Liver (tissue), 3 donors: ENCODE measurements around the gene SLC6A2.

Experiments
- ATF3 ChIP-seq: IDR thresholded peaks from 2 replicates; pipeline ENCODE4 v1.6.1; 2016; ENCODE audit warnings: antibody characterized with exemption
- CTCF ChIP-seq: fragments of 150-350 bp; IDR thresholded peaks from 2 replicates; pipeline ENCODE4 v1.5.1; 2017; ENCODE audit warnings: improper control_type of control experiment, low read depth, low read length; ENCODE audit not compliant: missing input control
- FOXA1 ChIP-seq: IDR thresholded peaks from 2 replicates; pipeline ENCODE4 v1.6.1; 2016; ENCODE audit warnings: antibody characterized with exemption
- HNF4A ChIP-seq, 2 donors: conservative IDR thresholded peaks; 2 replicates each; pipeline ENCODE4 v1.6.1; 2016; ENCODE audit warnings: antibody characterized with exemption in 2 of 2, mild to moderate bottlenecking in 2 of 2
- RAD21 ChIP-seq, 2 donors: IDR thresholded peaks; 2 replicates each; pipeline ENCODE4 v1.6.1; 2016; ENCODE audit warnings: antibody characterized with exemption in 2 of 2, mild to moderate bottlenecking in 2 of 2
- REST ChIP-seq: IDR thresholded peaks from 2 replicates; pipeline ENCODE4 v1.6.1; 2016; ENCODE audit warnings: antibody characterized with exemption, mild to moderate bottlenecking
- TAF1 ChIP-seq: conservative IDR thresholded peaks from 2 replicates; pipeline ENCODE4 v1.6.1; 2016; ENCODE audit warnings: antibody characterized with exemption, mild to moderate bottlenecking
- YY1 ChIP-seq: IDR thresholded peaks from 2 replicates; pipeline ENCODE4 v1.6.1; 2016; ENCODE audit warnings: antibody characterized with exemption, mild to moderate bottlenecking
- donor health status: healthy.
- donor health status: healthy.

DNA sequence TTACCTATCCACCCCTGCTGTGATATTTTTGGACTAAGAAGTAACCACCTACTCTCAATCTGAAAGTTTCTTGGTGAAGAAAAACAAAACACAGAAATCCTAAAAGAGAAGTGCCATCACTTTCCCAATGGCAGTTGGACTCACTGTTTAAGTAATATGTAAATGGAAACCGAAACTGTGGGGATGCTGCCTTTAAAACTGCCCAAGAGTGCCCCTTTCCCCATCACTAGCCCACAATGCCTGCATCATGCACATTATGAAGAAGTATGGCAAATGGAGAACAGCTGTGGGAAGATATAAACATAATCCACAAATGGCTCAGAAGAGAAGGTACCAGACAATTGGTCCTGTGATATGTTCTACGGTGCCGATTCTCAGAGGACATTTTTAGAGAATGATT lies 33.5 kb upstream of the SLC6A2 start:
- TF ChIP-seq CTCF: no peak
- no peak for TF ChIP-seq TAF1
- no peak for TF ChIP-seq REST
- TF ChIP-seq FOXA1: no peak
- no peak for TF ChIP-seq HNF4A (conservative IDR thresholded peaks at IDR 0.05)
- TF ChIP-seq YY1: no peak
- no peak for TF ChIP-seq RAD21 (IDR thresholded peaks at IDR 0.05)
- no peak for TF ChIP-seq ATF3
